Ectodermal cell (in vitro differentiated cells): ENCODE data around the gene XPO6. TPM values are rescaled to one million over a fixed set of nuclear protein-coding genes. Genes with fewer than 3 reads are reported as not detected.

ENCODE experiments used
- H3K27ac ChIP-seq: 2 replicates; pipeline ENCODE4 v1.7.0; 2013; ENCODE audit warnings: mild to moderate bottlenecking, low read depth, low read length; ENCODE audit not compliant: insufficient read depth, poor library complexity, severe bottlenecking
- H3K27me3 ChIP-seq: 2 replicates; pipeline ENCODE4 v1.7.0; 2013; ENCODE audit warnings: mild to moderate bottlenecking, low read length; ENCODE audit not compliant: insufficient read depth, control insufficient read depth, poor library complexity, severe bottlenecking
- H3K36me3 ChIP-seq: one replicate; pipeline ENCODE4 v1.7.0; 2013; ENCODE audit warnings: low read length; ENCODE audit not compliant: control insufficient read depth, insufficient read depth
- H3K4me1 ChIP-seq: one replicate; pipeline ENCODE4 v1.7.0; 2013; ENCODE audit warnings: low read length; ENCODE audit not compliant: control insufficient read depth, insufficient read depth
- H3K4me3 ChIP-seq: 2 replicates; pipeline ENCODE4 v1.7.0; 2013; ENCODE audit warnings: low read depth, low read length, control low read depth; ENCODE audit not compliant: insufficient read depth
- H3K9me3 ChIP-seq: 2 replicates; pipeline ENCODE4 v1.7.0; 2013; ENCODE audit warnings: mild to moderate bottlenecking, low read length, moderate library complexity; ENCODE audit not compliant: control insufficient read depth
- WGBS, 2 experiments: methylation state at CpG; one replicate each; pipeline ENCODE4 v1.1.7; 2013; ENCODE audit warnings: missing lambda C conversion rate in 2 of 2; 5-methylcytosine and 5-hydroxymethylcytosine counted together
- polyA plus RNA-seq, 4 experiments: library from polyadenylated mRNA; stranded (reverse); fragments of 50-300 nt; gene quantifications; one replicate each; pipeline ENCODE4 v1.2.3, GENCODE V29; 2013

The XPO6 gene, protein sequence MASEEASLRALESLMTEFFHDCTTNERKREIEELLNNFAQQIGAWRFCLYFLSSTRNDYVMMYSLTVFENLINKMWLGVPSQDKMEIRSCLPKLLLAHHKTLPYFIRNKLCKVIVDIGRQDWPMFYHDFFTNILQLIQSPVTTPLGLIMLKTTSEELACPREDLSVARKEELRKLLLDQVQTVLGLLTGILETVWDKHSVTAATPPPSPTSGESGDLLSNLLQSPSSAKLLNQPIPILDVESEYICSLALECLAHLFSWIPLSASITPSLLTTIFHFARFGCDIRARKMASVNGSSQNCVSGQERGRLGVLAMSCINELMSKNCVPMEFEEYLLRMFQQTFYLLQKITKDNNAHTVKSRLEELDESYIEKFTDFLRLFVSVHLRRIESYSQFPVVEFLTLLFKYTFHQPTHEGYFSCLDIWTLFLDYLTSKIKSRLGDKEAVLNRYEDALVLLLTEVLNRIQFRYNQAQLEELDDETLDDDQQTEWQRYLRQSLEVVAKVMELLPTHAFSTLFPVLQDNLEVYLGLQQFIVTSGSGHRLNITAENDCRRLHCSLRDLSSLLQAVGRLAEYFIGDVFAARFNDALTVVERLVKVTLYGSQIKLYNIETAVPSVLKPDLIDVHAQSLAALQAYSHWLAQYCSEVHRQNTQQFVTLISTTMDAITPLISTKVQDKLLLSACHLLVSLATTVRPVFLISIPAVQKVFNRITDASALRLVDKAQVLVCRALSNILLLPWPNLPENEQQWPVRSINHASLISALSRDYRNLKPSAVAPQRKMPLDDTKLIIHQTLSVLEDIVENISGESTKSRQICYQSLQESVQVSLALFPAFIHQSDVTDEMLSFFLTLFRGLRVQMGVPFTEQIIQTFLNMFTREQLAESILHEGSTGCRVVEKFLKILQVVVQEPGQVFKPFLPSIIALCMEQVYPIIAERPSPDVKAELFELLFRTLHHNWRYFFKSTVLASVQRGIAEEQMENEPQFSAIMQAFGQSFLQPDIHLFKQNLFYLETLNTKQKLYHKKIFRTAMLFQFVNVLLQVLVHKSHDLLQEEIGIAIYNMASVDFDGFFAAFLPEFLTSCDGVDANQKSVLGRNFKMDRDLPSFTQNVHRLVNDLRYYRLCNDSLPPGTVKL
- 91.8 TPM for polyA plus RNA-seq (2013, experiment 1 of 4)
- polyA plus RNA-seq (2013, experiment 2 of 4) = 91.3 TPM
- polyA plus RNA-seq (2013, experiment 3 of 4) = 72.8 TPM
- 79.8 TPM for polyA plus RNA-seq (2013, experiment 4 of 4)

DNA sequence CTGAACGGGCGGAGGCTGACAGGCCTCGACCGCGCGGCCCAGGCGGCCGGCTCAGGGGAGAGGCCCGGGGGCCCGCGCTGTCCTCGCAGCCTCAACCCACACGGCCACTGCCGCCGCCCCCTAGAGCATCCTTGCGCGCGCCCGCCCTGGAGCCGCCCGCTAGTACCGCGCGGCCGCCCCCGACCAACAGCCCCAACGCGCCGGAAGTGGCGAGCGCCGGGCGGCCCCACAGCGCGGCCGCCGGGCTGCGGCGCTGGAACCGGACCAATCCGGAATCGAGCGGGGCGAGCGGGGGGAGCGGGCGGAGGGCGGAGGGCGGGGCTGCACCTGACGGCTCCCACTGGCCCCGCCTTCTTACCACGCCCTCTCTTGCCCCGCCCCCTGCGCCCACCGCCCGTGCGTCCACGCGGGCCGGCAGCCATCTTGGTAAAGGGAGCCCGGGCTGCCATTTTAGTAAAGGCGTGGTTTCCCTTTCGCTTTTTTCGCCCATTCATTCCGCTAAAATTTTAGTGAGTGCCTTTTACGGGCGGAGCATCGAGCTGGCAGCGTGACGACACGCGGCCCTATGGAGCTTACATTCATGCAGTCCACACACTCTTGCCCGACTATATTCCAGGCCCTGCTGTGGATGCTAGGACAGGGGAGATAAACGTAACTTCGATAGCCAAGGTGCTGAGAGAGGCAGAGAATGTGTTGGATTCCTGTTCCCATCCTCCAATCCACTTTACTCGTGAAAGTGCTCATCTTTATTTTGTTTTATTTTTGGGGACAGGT, at the start of gene XPO6:
Gene XPO6, minus strand, starts transcription at position 208 of the 774 bp plus-strand sequence. CDS start 597 bp downstream, outside the sequence.
- H3K27ac ChIP-seq = peak within 1 kb of the TSS; percentile 33
- no peaks in the 10 kb centered on the region for H3K9me3 ChIP-seq
- H3K36me3 ChIP-seq = peaks cover 5% of the 10 kb centered on the region
- peaks cover 8% of the 10 kb centered on the region for H3K4me1 ChIP-seq
- H3K27me3 ChIP-seq = no peaks in the 10 kb centered on the region
- peak within 1 kb of the TSS; percentile 75 for H3K4me3 ChIP-seq
- 3 to 4% methylated on average over 76 of the region's 76 CpGs for WGBS, 2 experiments

DNA sequence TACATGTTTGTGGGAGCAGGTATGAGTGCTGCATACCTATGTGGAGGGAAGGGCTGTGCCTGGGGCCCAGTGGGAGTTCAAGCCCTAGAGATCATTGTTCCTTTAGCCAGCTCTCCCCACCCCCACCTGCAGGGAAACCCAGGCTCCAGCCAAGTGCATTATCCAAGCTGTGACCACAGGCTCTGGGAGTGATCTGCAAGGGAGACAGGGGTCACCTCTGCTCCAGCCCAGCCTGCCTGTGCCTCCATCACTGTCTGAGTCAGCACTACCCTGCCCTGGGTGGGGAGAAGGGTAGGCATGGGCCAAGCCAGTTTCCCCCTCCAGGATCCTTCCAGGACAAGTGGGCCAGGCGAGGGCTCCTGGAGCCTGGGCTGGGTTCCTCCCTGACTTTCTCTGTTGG, 48.4 kb upstream of the XPO6 start:
- no peaks in the 10 kb centered on the region for H3K36me3 ChIP-seq
- WGBS, 2 experiments = 90% methylated on average over 1 of the region's 1 CpG
- H3K27me3 ChIP-seq = no peaks in the 10 kb centered on the region

DNA sequence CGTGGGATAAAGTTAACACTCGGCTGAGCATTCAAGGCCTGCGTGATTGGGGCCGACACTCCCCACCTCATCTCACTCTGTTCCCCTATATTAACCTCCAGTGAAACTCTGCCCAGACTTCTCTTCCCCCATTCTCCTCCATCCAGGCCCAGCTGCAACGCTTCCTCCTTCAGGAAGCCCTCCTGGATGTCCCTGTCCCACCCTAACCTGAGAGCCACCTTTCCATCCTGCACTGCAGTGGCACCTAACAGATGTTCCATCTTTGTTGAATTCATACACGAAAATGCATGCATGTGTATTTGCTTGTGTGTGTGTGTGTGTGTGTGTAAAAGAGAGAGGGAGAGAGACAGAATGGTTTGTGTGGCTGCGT, 48.0 kb upstream of the XPO6 start:
- no peaks in the 10 kb centered on the region for H3K27me3 ChIP-seq

More for the DNA sequence above, 48.4 kb upstream of the XPO6 start:
- H3K4me1 ChIP-seq = peaks cover 22% of the 10 kb centered on the region
- H3K4me3 ChIP-seq = no peak overlapping the region
- H3K9me3 ChIP-seq = no peaks in the 10 kb centered on the region
- H3K27ac ChIP-seq = no peak overlapping the region

DNA sequence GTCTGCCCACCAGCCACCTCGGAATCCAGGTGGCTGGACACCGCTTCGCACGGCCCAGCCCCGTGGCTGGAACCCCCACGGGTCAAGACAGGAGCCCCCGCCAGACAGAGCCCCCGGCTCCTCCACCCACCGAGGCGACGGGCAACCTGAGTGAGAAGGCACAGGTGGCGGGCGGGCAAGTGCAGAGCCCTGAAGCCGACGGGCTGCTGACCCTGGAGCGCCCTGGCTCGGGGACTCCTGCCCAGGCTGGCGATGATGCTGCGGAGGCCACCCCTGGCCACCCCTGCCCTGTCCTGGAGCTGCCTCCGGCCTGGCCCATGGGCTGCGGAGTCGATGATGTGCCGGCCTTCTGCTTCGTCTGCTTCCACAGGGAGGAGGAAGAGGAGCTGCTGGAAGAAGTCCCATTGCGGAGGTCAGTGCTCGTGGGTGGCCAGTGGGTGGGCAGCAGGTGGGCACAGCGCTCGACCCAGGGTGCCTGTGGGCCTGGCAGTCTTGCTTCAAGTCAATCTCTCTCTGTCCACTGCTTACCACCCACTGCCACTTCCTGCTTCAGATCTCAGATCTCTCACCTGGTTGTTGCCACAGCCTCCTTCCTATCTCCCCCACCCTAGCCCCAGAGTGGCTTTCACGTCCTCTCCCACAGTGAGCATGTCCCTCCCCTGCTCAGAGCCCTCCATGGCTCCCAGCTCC, 47.5 kb upstream of the XPO6 start:
- Histone ChIP-seq H3K27me3 (no peaks in the 10 kb centered on the region), H3K36me3 (no peaks in the 10 kb centered on the region), H3K4me1 (peaks cover 26% of the 10 kb centered on the region), H3K9me3 (no peaks in the 10 kb centered on the region), H3K4me3 (no peak overlapping the region), H3K27ac (no peak overlapping the region)
- WGBS, 2 experiments = 81 to 83% methylated on average over 29 of the region's 29 CpGs

More for the DNA sequence above, 48.0 kb upstream of the XPO6 start:
- Histone ChIP-seq H3K9me3 (no peaks in the 10 kb centered on the region), H3K4me1 (peaks cover 26% of the 10 kb centered on the region), H3K4me3 (no peak overlapping the region), H3K27ac (no peak overlapping the region), H3K36me3 (no peaks in the 10 kb centered on the region)
- 83 to 86% methylated on average over 7 of the region's 7 CpGs for WGBS, 2 experiments

DNA sequence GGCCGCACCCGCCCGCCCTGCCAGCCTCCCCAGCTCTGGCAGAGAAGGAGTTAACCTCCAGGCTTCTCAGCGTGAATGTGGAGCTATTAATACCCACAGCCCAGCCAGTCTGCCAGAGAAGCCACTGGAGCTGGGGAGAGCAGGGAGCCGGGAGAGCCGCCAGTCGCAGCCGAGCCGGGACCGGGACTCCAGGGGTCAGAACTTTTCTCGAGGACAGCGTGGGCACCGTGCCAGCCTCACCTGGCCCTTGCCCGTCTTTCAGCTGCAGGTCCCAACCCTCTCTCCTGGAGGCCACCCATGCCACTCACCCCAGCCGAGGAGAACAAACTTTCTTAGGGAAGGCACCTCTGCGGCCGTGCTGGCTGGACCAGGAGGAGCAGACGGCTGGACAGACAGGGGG, 46.8 kb upstream of the XPO6 start:
- no peaks in the 10 kb centered on the region for H3K9me3 ChIP-seq
- H3K36me3 ChIP-seq = no peaks in the 10 kb centered on the region
- H3K4me1 ChIP-seq = peaks cover 26% of the 10 kb centered on the region
- H3K27me3 ChIP-seq = no peaks in the 10 kb centered on the region
- WGBS, 2 experiments = 23 to 26% methylated on average over 18 of the region's 18 CpGs
- H3K27ac ChIP-seq = no peak overlapping the region
- H3K4me3 ChIP-seq = no peak overlapping the region

DNA sequence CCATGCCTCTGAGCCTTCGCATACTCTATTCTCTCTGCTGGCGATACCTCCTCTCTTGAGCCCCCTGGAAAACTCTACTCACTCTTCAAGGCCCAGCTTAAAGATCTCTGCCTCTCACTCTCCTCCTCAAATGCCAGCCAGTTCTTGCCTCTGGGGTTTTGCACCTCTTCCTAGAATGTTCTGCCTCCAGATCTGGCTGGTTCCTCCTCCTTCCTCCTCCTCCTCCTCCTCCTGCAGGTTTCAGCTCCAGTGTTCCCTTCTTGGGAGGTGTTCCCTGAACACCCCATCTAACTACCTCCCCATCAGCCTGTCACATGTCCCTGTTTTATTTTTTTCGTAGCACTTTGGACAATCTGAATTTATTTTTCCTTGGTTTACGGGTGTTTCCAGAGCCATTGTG, 45.5 kb upstream of the XPO6 start:
- Histone ChIP-seq H3K27me3 (no peaks in the 10 kb centered on the region), H3K4me1 (peaks cover 26% of the 10 kb centered on the region), H3K27ac (no peak overlapping the region), H3K9me3 (no peaks in the 10 kb centered on the region), H3K4me3 (no peak overlapping the region), H3K36me3 (no peaks in the 10 kb centered on the region)
- WGBS, 2 experiments = 81 to 84% methylated on average over 4 of the region's 4 CpGs

DNA sequence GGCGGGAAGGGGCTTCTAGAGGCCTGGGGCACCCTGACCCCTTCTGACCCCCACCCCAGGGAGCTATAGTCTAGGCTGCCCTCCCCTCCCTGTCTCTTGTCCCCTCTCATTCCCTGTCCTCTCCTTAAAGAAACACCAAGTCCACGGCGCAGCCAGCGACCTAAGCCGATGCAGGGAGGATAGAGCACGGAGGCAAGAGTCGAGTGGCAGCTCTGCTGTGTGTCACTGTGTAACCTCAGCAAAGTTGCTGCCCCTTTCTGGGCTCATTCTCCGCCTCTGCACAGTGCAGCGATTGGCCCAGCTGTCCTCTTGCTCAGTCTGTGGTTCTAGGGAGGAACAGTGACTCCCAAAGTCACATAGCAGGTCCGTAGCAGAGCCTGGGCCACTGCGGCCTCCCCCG, 44.1 kb upstream of the XPO6 start:
- Histone ChIP-seq H3K9me3 (no peaks in the 10 kb centered on the region), H3K27me3 (no peaks in the 10 kb centered on the region), H3K27ac (no peak overlapping the region), H3K36me3 (no peaks in the 10 kb centered on the region), H3K4me3 (no peak overlapping the region), H3K4me1 (peaks cover 19% of the 10 kb centered on the region)
- WGBS, 2 experiments = 71 to 74% methylated on average over 12 of the region's 12 CpGs

DNA sequence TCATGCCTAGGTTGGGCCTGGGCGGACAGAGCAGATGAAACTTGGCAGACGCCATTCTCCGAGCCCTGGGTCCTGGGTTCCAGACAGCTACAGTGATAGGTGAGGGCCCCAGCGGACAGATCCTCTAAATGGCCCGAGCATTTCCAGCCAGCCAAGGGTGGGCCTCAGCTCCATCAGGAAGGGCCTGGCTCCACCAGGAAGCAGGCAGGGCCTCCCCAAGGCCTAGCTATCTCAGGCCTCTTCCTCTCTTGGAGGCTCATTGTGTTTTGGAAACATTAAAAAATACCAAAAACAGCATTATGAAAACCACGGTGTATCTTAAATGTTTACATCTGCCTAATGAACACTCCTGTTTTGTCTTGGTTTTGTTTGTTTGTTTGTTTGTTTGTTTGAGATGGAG, 42.4 kb upstream of the XPO6 start:
- Histone ChIP-seq H3K9me3 (no peaks in the 10 kb centered on the region), H3K4me1 (peaks cover 19% of the 10 kb centered on the region), H3K27ac (no peak overlapping the region), H3K27me3 (no peaks in the 10 kb centered on the region), H3K36me3 (no peaks in the 10 kb centered on the region), H3K4me3 (no peak overlapping the region)
- 94 to 95% methylated on average over 6 of the region's 6 CpGs for WGBS, 2 experiments

DNA sequence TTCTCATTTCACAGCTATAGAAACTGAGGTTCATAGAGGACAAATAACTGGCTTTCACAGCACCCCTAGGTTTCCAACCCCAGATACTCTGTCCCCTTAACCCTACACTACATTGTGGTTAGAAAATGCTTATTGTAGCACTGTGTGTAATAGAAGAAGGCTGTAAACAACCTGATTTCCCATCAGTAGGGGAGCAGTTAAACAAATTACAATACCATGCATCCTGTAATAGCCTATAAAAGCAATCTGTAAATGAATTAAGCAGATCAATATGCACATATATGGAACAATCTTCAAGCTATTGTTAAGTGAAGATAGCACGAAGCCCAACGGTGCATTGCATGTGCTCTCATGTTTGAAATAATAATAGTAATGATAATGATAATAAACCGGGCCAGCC, 39.2 kb upstream of the XPO6 start:
- Histone ChIP-seq H3K4me3 (no peak overlapping the region), H3K4me1 (peaks cover 8% of the 10 kb centered on the region), H3K36me3 (no peaks in the 10 kb centered on the region), H3K9me3 (no peaks in the 10 kb centered on the region), H3K27me3 (no peaks in the 10 kb centered on the region), H3K27ac (no peak overlapping the region)
- WGBS, 2 experiments = 90 to 92% methylated on average over 3 of the region's 3 CpGs
